Skeletal muscle satellite cell (primary cell): ENCODE data around the gene FAM210A.

Source experiments
- H3K27me3 ChIP-seq: 2 replicates; pipeline ENCODE4 v1.7.0; 2013; ENCODE audit warnings: low read length; ENCODE audit not compliant: control insufficient read depth, insufficient read depth
- H3K36me3 ChIP-seq: 2 replicates; pipeline ENCODE4 v1.7.0; 2013; ENCODE audit warnings: mild to moderate bottlenecking, control low read depth, low read length; ENCODE audit not compliant: insufficient read depth
- H3K4me1 ChIP-seq: 2 replicates; pipeline ENCODE4 v1.7.0; 2013; ENCODE audit warnings: low read length; ENCODE audit not compliant: control insufficient read depth, insufficient read depth
- H3K4me2 ChIP-seq: 2 replicates; pipeline ENCODE4 v1.7.0; 2013; ENCODE audit warnings: mild to moderate bottlenecking, low read length
- H3K4me3 ChIP-seq: 2 replicates; pipeline ENCODE4 v1.7.0; 2013; ENCODE audit warnings: low read length
- H3K9ac ChIP-seq: 2 replicates; pipeline ENCODE4 v1.7.0; 2013; ENCODE audit warnings: mild to moderate bottlenecking, low read depth, low read length, moderate library complexity
- H3K9me3 ChIP-seq: replicated peaks from 2 replicates; pipeline ENCODE4 v1.7.0; 2013; ENCODE audit warnings: mild to moderate bottlenecking, control low read depth, low read length

Gene FAM210A

GRCh38 chr18:13642440-13642827, 83.9 kb downstream of the FAM210A start:
- Histone ChIP-seq H3K36me3 (no peaks in the 10 kb centered on the region), H3K9ac (no peak overlapping the region), H3K4me1 (no peaks in the 10 kb centered on the region), H3K27me3 (peaks cover 12% of the 10 kb centered on the region), H3K9me3 (no peaks in the 10 kb centered on the region), H3K4me3 (no peak overlapping the region), H3K4me2 (no peak overlapping the region)

GRCh38 chr18:13641551-13642439, 84.6 kb downstream of the FAM210A start:
- Histone ChIP-seq H3K27me3 (peaks cover 12% of the 10 kb centered on the region), H3K36me3 (no peaks in the 10 kb centered on the region), H3K4me2 (peak overlapping the region; percentile 74), H3K4me1 (no peaks in the 10 kb centered on the region), H3K9me3 (no peaks in the 10 kb centered on the region), H3K4me3 (no peak overlapping the region), H3K9ac (no peak overlapping the region)

- peaks cover 19% of the 10 kb centered on the region for H3K27me3 ChIP-seq
- H3K4me1 ChIP-seq = no peaks in the 10 kb centered on the region
- H3K36me3 ChIP-seq = no peaks in the 10 kb centered on the region
- H3K4me3 ChIP-seq = no peak overlapping the region
- H3K4me2 ChIP-seq = no peak overlapping the region
- no peak overlapping the region for H3K9ac ChIP-seq
- H3K9me3 ChIP-seq = no peaks in the 10 kb centered on the region
These were observed 86.0 kb downstream of the FAM210A start for GRCh38 chr18:13640266-13640860.

DNA sequence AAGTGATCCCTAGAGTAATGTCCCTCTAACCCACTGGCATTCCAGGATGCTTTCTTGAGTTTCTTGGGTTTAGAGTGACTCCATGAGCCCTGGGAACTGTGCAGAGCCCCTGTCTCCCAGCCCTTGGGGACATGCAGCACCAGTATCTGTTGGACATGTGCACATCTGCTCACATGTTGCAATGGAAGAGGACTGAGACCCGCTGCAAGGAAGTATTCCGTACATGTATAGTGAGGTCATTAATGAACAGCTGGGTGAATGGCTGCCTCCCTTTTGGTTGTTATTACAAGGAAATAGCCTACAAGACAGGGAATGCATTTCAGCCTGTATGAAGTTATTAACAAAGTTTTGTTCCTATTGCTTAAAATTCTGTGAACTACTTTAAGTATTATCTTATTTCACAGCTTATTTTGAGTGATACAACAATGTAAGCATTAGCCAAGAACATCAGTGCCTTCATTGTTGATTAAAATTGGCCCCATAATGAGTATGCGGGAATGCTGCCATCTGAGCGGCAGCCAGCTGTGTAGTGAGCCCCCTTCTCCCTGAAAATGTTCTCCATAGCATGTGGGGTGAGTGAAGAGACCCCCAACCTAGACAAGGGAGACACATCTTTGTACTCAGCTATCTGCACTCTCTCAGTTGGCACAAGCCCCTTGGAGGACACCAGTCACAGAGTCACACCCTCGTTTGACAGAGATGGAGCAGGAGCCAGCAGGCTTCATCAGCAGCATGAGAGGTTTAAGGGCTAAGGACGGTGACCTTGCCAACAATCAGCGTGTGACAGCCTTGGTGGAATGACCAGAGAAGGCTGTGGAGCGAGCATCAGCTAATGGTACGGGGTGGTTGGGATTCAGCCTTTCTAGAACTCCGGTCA, 87.4 kb downstream of the FAM210A start:
- H3K27me3 ChIP-seq = peaks cover 26% of the 10 kb centered on the region
- H3K9ac ChIP-seq = no peak overlapping the region
- no peak overlapping the region for H3K4me2 ChIP-seq
- no peaks in the 10 kb centered on the region for H3K36me3 ChIP-seq
- H3K4me3 ChIP-seq = no peak overlapping the region
- no peaks in the 10 kb centered on the region for H3K9me3 ChIP-seq
- no peaks in the 10 kb centered on the region for H3K4me1 ChIP-seq

- Histone ChIP-seq H3K4me2 (no peak overlapping the region), H3K9me3 (no peaks in the 10 kb centered on the region), H3K4me3 (no peak overlapping the region), H3K9ac (no peak overlapping the region), H3K27me3 (peaks cover 26% of the 10 kb centered on the region), H3K4me1 (no peaks in the 10 kb centered on the region), H3K36me3 (no peaks in the 10 kb centered on the region)
These were observed 91.3 kb downstream of the FAM210A start for GRCh38 chr18:13635046-13635445.

GRCh38 chr18:13633700-13634099, 92.7 kb downstream of the FAM210A start:
- Histone ChIP-seq H3K27me3 (peaks cover 20% of the 10 kb centered on the region), H3K4me3 (no peak overlapping the region), H3K9ac (no peak overlapping the region), H3K4me1 (no peaks in the 10 kb centered on the region), H3K4me2 (no peak overlapping the region), H3K36me3 (no peaks in the 10 kb centered on the region), H3K9me3 (no peaks in the 10 kb centered on the region)

GRCh38 chr18:13630716-13631268, 95.6 kb downstream of the FAM210A start:
- Histone ChIP-seq H3K4me3 (no peak overlapping the region), H3K9ac (no peak overlapping the region), H3K27me3 (peaks cover 20% of the 10 kb centered on the region), H3K4me1 (no peaks in the 10 kb centered on the region), H3K9me3 (no peaks in the 10 kb centered on the region), H3K4me2 (no peak overlapping the region), H3K36me3 (no peaks in the 10 kb centered on the region)

DNA sequence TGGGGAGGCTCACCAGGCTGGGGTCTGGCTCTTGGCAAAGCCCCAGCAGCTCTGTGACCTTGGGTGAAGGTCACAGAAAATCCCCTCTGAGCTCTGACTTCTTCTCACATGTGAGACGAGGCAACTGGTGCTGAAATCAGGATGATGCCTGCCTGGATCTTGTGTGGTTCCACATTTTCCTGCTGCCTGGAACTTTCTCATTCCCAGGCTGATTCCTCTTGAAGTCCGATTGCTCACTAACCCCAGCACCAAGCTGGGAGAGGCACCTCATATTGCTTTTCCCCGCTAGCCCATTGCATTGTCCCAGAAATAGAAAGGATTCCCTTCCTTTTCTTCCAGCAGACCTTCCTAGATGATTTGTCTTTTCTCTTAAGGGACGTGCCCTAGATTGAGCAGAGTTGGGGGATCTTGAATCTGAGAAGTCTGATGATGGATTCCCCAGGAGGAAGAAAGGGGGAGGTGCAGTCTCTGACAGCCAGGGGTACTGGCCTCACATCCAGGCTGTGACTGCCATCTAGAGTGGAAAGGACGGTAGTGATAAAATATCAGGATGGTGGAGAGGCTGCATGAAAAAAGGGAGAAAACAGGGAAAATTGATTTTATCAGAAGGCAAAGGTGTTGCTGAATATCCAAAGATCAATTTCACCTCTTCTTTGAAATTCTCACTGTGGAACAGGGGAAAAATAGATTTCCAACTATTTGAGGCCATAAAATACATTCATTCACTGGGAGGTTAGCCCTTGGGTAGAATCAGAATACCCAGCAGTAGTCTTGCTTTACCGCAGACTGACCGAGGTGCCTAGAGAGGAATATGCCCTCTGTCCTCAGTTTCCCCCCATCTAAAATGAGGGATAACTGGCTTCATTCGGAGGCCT, 96.3 kb downstream of the FAM210A start:
- peaks cover 14% of the 10 kb centered on the region for H3K27me3 ChIP-seq
- no peaks in the 10 kb centered on the region for H3K9me3 ChIP-seq
- no peak overlapping the region for H3K4me3 ChIP-seq
- no peak overlapping the region for H3K4me2 ChIP-seq
- H3K4me1 ChIP-seq = no peaks in the 10 kb centered on the region
- no peak overlapping the region for H3K9ac ChIP-seq
- H3K36me3 ChIP-seq = no peaks in the 10 kb centered on the region

GRCh38 chr18:13628211-13628610, 98.1 kb downstream of the FAM210A start:
- H3K4me1 ChIP-seq = no peaks in the 10 kb centered on the region
- H3K9me3 ChIP-seq = no peaks in the 10 kb centered on the region
- H3K27me3 ChIP-seq = peaks cover 10% of the 10 kb centered on the region
- no peaks in the 10 kb centered on the region for H3K36me3 ChIP-seq
- H3K4me2 ChIP-seq = no peak overlapping the region
- H3K9ac ChIP-seq = no peak overlapping the region
- H3K4me3 ChIP-seq = no peak overlapping the region

DNA sequence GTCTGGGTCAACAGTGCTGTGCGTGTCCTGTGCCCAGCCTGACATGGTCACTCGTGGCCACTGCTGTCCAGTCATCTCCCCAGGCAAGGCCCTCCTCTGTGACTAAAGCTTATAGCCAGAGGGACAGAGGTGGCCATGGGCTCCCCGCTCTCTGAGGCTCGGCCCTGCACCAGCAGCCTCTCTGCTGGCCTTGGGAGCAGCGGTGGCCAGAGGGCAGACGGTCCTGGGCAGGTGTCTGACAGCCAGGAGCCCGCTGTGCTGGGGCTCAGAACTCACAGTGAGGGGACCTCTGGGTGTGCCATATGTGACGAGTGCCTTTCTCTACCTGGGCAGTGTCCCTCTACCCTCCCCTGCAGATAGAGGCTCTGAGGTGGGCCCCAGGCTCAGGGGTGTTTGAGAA, 98.7 kb downstream of the FAM210A start:
- H3K27me3 ChIP-seq = peaks cover 9% of the 10 kb centered on the region
- H3K4me2 ChIP-seq = no peak overlapping the region
- H3K4me3 ChIP-seq = no peak overlapping the region
- no peaks in the 10 kb centered on the region for H3K9me3 ChIP-seq
- H3K9ac ChIP-seq = no peak overlapping the region
- no peaks in the 10 kb centered on the region for H3K4me1 ChIP-seq
- no peaks in the 10 kb centered on the region for H3K36me3 ChIP-seq
